AG10803 (cell line): ENCODE measurements around the gene SULT1A1.
"Not testable (repeated sequence)": the region's sequence is repeated elsewhere in the genome, so short reads cannot be mapped to it uniquely, and the experiment has no call there.

ENCODE experiments used
- DNase-seq: peaks from one replicate; pipeline ENCODE4 v3.0.0; 2010; ENCODE audit warnings: low read depth
- H3K4me3 ChIP-seq: 2 replicates; pipeline ENCODE4 v1.5.1; 2011; ENCODE audit warnings: mild to moderate bottlenecking, low read length, control low read depth
- CTCF ChIP-seq: conservative IDR thresholded peaks from 2 replicates; pipeline ENCODE4 v1.5.1; 2011; ENCODE audit warnings: mild to moderate bottlenecking, low read length, control low read depth, inconsistent platforms

SULT1A1 gene

GRCh38 chr16:28617874-28618273 is 8.0 kb upstream of the SULT1A1 start:
- no peak for TF ChIP-seq CTCF
- no peak for DNase-seq
- no peak overlapping the region for H3K4me3 ChIP-seq

- no peak for DNase-seq
- no peak for TF ChIP-seq CTCF
- no peak overlapping the region for H3K4me3 ChIP-seq
These were observed 6.8 kb upstream of the SULT1A1 start for GRCh38 chr16:28616636-28617035.

- H3K4me3 ChIP-seq, DNase-seq: not testable (repeated sequence)
These were observed 6.4 kb upstream of the SULT1A1 start for GRCh38 chr16:28616224-28616577.

- peak; percentile 32 for DNase-seq
These were observed 5.8 kb upstream of the SULT1A1 start for GRCh38 chr16:28615486-28616223.

GRCh38 chr16:28614561-28614960 is 4.7 kb upstream of the SULT1A1 start:
- not testable (repeated sequence) for DNase-seq, H3K4me3 ChIP-seq

More at GRCh38 chr16:28615486-28616223, 5.8 kb upstream of the SULT1A1 start:
- TF ChIP-seq CTCF = peak; percentile 62
- not testable (repeated sequence) for H3K4me3 ChIP-seq

GRCh38 chr16:28613912-28614311 is 4.1 kb upstream of the SULT1A1 start:
- not testable (repeated sequence) for H3K4me3 ChIP-seq, DNase-seq

- DNase-seq, H3K4me3 ChIP-seq: not testable (repeated sequence)
These were observed 2.8 kb upstream of the SULT1A1 start for GRCh38 chr16:28612359-28613280.

GRCh38 chr16:28610595-28611191 is 849 bp upstream of the SULT1A1 start:
- no peak for DNase-seq
- TF ChIP-seq CTCF = no peak
- H3K4me3 ChIP-seq = no peak overlapping the region

- not testable (repeated sequence) for H3K4me3 ChIP-seq, DNase-seq
These were observed 812 bp downstream of the SULT1A1 start for GRCh38 chr16:28608867-28609596.

- not testable (repeated sequence) for H3K4me3 ChIP-seq, DNase-seq
These were observed 1.4 kb downstream of the SULT1A1 start for GRCh38 chr16:28608496-28608808.

- not testable (repeated sequence) for DNase-seq, H3K4me3 ChIP-seq
These were observed 2.0 kb downstream of the SULT1A1 start for GRCh38 chr16:28607681-28608495.
